Caco-2 (cell line): ENCODE measurements around the gene CDK2. TPM values are rescaled to one million over a fixed set of nuclear protein-coding genes. Genes with fewer than 3 reads are reported as not detected.
"Not testable (repeated sequence)": the region's sequence is repeated elsewhere in the genome, so short reads cannot be mapped to it uniquely, and the experiment has no call there.

Experiments used
- BruUV-seq: library from RNA; stranded (reverse); fragments of 400-500 nt; replicated peaks from 2 replicates; lab custom pipeline; 2021; lab: Mats Ljungman, UMichigan
- CTCF ChIA-PET: fragments of 300-600 bp; sonication (Branson Sonifier 250); formaldehyde crosslinking; loops from one replicate; lab custom pipeline; 2022; ENCODE audit warnings: antibody characterized with exemption; lab: Charles Lee
- POLR2A ChIA-PET: fragments of 300-600 bp; sonication (Branson Sonifier 250); formaldehyde crosslinking; loops from one replicate; lab custom pipeline; 2022; ENCODE audit warnings: antibody characterized with exemption; lab: Charles Lee
- DNase-seq, 2 experiments: peaks; one replicate each; pipeline versions ENCODE4 v3.0.0 to v3.0.0-alpha.2; 2020 to 2022
- H3K27me3 ChIP-seq: replicated peaks from 2 replicates; pipeline ENCODE4 v1.6.0; 2011; ENCODE audit warnings: low read length; ENCODE audit not compliant: control insufficient read depth, insufficient read depth
- H3K36me3 ChIP-seq: 2 replicates; pipeline ENCODE4 v1.5.1; 2011; ENCODE audit warnings: low read length; ENCODE audit not compliant: control insufficient read depth, insufficient read depth
- H3K4me1 ChIP-seq: fragments of 250-450 bp; sonication (Bioruptor Pico); 2 replicates; pipeline ENCODE4 v1.5.1; 2020; ENCODE audit warnings: mild to moderate bottlenecking
- H3K4me3 ChIP-seq: 2 replicates; pipeline ENCODE4 v1.5.1; 2011; ENCODE audit warnings: low read depth, mild to moderate bottlenecking, control low read depth, low read length
- H3K9me3 ChIP-seq: fragments of 250-450 bp; sonication (Bioruptor Pico); 2 replicates; pipeline ENCODE4 v1.5.1; 2020; ENCODE audit warnings: mild to moderate bottlenecking, moderate library complexity
- H3K27ac Mint-ChIP-seq: one replicate; pipeline ENCODE4 v1.8.0; 2022; ENCODE audit warnings: mixed read lengths; ENCODE audit not compliant: unreplicated experiment
- H3K27me3 Mint-ChIP-seq: one replicate; pipeline ENCODE4 v1.8.0; 2022; ENCODE audit warnings: mixed read lengths; ENCODE audit not compliant: insufficient read depth, unreplicated experiment
- H3K36me3 Mint-ChIP-seq: one replicate; pipeline ENCODE4 v1.8.0; 2022; ENCODE audit warnings: mild to moderate bottlenecking, mixed read lengths; ENCODE audit not compliant: insufficient read depth, unreplicated experiment
- H3K4me1 Mint-ChIP-seq: one replicate; pipeline ENCODE4 v1.8.0; 2022; ENCODE audit warnings: low read depth, mixed read lengths; ENCODE audit not compliant: unreplicated experiment
- H3K4me3 Mint-ChIP-seq: one replicate; pipeline ENCODE4 v1.8.0; 2022; ENCODE audit warnings: mild to moderate bottlenecking, moderate library complexity, mixed read lengths; ENCODE audit not compliant: unreplicated experiment
- H3K9me3 Mint-ChIP-seq: one replicate; pipeline ENCODE4 v1.8.0; 2022; ENCODE audit warnings: mixed read lengths; ENCODE audit not compliant: unreplicated experiment
- intact Hi-C: fragments of 100-400 bp; cut with micrococcal nuclease; formaldehyde crosslinking; loops from one replicate; pipeline ENCODE4 v1.10.0; 2022; ENCODE audit not compliant: unreplicated experiment
- total RNA-seq: library from RNA; stranded (reverse); gene quantifications from 2 replicates; pipeline ENCODE4 v1.2.3, GENCODE V29; 2022
- TF ChIP-seq, protein P1 (sequence below), 2 experiments: fragments of 200-600 bp in 1 of 2; IDR thresholded peaks; 1 replicate in 1 of 2; 2 replicates in 1 of 2; pipeline versions ENCODE4 v1.5.1 to v1.8.0; 2011 to 2022; ENCODE audit warnings: antibody characterized with exemption in 1 of 2, control low read depth in 1 of 2, inconsistent platforms in 1 of 2, low read depth in 1 of 2, low read length in 1 of 2, mild to moderate bottlenecking in 1 of 2, moderate library complexity in 1 of 2; ENCODE audit not compliant: insufficient read depth in 1 of 2, severe bottlenecking in 1 of 2, unreplicated experiment in 1 of 2

The CDK2 gene
- total RNA-seq, 1 experiment from 2014 or later: 110 TPM

DNA sequence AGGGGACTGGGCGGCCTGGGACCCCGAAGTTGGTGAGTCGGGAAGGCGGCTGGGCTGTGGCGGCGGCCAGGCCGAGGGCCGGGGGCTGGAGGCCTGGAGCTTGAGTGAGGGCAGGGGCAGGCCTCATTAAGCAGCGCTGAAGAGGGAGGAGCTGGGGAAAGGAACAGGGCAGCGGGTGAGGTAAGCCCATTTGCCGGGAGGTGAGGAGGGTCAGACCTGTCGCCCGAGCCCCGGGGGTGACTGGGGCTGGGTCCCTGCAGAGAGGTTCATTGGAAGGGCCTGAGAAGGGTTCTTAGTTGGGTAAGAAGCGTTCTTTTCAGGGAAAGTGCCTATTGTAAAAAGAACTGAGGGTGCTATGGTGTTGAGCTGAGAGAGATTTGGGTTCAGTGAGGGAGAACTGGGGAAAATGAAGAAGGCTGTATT, 7.7 kb downstream of the CDK2 start:
- H3K4me1 Mint-ChIP-seq: peaks cover 16% of the 10 kb centered on the region
- H3K36me3 Mint-ChIP-seq: peaks cover 52% of the 10 kb centered on the region
- Histone ChIP-seq H3K36me3 (peaks cover 2% of the 10 kb centered on the region), H3K9me3 (no peaks in the 10 kb centered on the region), H3K4me3 (peak overlapping the region; percentile 92), H3K27me3 (no peaks in the 10 kb centered on the region), H3K4me1 (peaks cover 28% of the 10 kb centered on the region)
- CTCF ChIA-PET: interaction anchor here (0.6 to 2.1 kb wide), 20 partner anchors 8 to 517 kb away, joined by 3 to 37 read pairs (median 5); partner anchors contain the start of genes DGKA, DNAJC14, ESYT1 and ORMDL2
- POLR2A ChIA-PET: interaction anchor here (0.5 to 3.0 kb wide), 23 partner anchors 8 to 292 kb away, joined by 3 to 23 read pairs (median 5); partner anchors contain the start of genes DNAJC14, ORMDL2, PMEL and PYM1
- no peaks in the 10 kb centered on the region for H3K9me3 Mint-ChIP-seq
- intact Hi-C loops: loop anchor here (5.0 kb wide), 1 partner anchor 663 kb away; no protein-coding TSS in a partner anchor
- H3K27ac Mint-ChIP-seq: no peak overlapping the region
- H3K27me3 Mint-ChIP-seq: no peaks in the 10 kb centered on the region
- DNase-seq: peak; percentile 66 to 67
- TF ChIP-seq, protein P1, sequence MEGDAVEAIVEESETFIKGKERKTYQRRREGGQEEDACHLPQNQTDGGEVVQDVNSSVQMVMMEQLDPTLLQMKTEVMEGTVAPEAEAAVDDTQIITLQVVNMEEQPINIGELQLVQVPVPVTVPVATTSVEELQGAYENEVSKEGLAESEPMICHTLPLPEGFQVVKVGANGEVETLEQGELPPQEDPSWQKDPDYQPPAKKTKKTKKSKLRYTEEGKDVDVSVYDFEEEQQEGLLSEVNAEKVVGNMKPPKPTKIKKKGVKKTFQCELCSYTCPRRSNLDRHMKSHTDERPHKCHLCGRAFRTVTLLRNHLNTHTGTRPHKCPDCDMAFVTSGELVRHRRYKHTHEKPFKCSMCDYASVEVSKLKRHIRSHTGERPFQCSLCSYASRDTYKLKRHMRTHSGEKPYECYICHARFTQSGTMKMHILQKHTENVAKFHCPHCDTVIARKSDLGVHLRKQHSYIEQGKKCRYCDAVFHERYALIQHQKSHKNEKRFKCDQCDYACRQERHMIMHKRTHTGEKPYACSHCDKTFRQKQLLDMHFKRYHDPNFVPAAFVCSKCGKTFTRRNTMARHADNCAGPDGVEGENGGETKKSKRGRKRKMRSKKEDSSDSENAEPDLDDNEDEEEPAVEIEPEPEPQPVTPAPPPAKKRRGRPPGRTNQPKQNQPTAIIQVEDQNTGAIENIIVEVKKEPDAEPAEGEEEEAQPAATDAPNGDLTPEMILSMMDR (IDR thresholded peaks at IDR 0.05; ENCODE audit: insufficient read depth in 1 of 2, low read depth in 1 of 2, low read length in 1 of 2, severe bottlenecking in 1 of 2, unreplicated experiment in 1 of 2): no peak
- no TSS peak for BruUV-seq
- no peak overlapping the region for H3K4me3 Mint-ChIP-seq

DNA sequence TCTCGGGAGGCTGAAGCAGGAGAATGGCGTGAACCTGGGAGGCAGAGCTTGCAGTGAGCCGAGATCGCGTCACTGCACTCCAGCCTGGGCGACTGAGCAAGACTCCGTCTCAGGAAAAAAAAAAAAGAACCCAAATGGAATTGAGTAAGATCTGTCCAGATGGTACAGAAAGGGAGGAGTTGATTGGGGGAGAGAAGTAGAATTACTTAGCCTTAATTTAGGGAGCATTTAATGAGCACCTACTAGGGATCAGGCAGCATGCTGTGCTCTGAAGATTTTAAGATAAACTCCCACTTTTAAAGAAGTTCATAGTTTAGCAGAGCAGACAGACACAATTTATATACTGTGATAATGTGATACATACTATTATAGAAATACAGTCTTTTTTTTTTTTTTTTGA, 11.8 kb downstream of the CDK2 start:
- Mint-ChIP-seq H3K27ac (no peak overlapping the region), H3K36me3 (peaks cover 39% of the 10 kb centered on the region), H3K4me3 (no peak overlapping the region), H3K4me1 (peaks cover 6% of the 10 kb centered on the region), H3K27me3 (no peaks in the 10 kb centered on the region), H3K9me3 (no peaks in the 10 kb centered on the region)
- Histone ChIP-seq H3K36me3 (peaks cover 2% of the 10 kb centered on the region; the same call in 1 of the 2 replicates), H3K27me3 (no peaks in the 10 kb centered on the region), H3K9me3 (no peaks in the 10 kb centered on the region), H3K4me1 (peaks cover 5% of the 10 kb centered on the region; the same call in 1 of the 2 replicates), H3K4me3 (no peak overlapping the region)
- BruUV-seq: no TSS peak
- POLR2A ChIA-PET: no interaction called here
- CTCF ChIA-PET: no interaction called here
- TF ChIP-seq, protein P1 (IDR thresholded peaks at IDR 0.05; ENCODE audit: insufficient read depth in 1 of 2, low read depth in 1 of 2, low read length in 1 of 2, severe bottlenecking in 1 of 2, unreplicated experiment in 1 of 2): no peak
- intact Hi-C loops: no loop called here
- no peak for DNase-seq

DNA sequence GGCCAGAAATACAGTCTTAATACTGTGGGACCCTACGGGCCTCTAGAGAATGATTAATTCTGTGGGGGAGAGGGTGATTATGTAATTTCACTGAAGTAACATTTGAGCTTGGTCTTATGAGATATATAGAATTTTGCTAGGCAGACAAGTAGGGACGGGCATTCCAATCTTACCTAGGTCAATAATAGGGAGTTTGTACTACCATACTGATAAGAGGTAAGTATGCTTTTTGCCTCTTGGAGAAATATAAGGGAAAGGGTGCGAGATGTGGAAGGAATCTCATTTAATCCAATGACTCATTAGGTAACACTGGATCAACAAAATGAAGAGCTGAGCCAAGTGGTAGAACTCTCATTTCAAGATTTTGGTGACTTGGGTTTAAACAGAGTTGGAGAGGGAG, 12.4 kb downstream of the CDK2 start:
- Mint-ChIP-seq H3K4me1 (peaks cover 6% of the 10 kb centered on the region), H3K27me3 (no peaks in the 10 kb centered on the region), H3K27ac (no peak overlapping the region), H3K36me3 (peaks cover 46% of the 10 kb centered on the region), H3K9me3 (no peaks in the 10 kb centered on the region), H3K4me3 (no peak overlapping the region)
- H3K9me3 ChIP-seq: no peaks in the 10 kb centered on the region
- ChIA-PET CTCF (no interaction called here), POLR2A (no interaction called here)
- H3K36me3 ChIP-seq: peaks cover 2% of the 10 kb centered on the region; the same call in 1 of the 2 replicates
- no peak overlapping the region for H3K4me3 ChIP-seq
- peaks cover 5% of the 10 kb centered on the region; the same call in 1 of the 2 replicates for H3K4me1 ChIP-seq
- TF ChIP-seq, protein P1 (IDR thresholded peaks at IDR 0.05; ENCODE audit: insufficient read depth in 1 of 2, low read depth in 1 of 2, low read length in 1 of 2, severe bottlenecking in 1 of 2, unreplicated experiment in 1 of 2): no peak
- no peak for DNase-seq
- no TSS peak for BruUV-seq
- H3K27me3 ChIP-seq: no peaks in the 10 kb centered on the region
- intact Hi-C loops: no loop called here

DNA sequence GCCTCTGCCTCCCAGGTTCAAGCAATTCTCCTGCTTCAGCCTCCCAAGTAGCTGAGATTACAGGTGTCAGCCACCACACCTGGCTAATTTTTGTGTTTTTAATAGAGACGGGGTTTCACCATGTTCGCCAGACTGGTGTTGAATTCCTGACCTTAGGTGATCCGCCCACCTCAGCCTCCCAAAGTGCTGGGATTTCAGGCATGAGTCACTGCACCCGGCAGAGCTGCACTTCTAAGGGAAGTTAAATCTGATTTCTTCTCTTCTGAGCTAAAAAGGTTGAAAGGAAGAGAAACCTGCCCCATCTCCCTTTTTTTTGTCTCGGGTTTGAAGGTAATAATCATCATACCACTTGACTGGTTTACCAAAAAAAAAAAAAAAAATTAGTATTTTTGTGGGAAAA, 15.3 kb downstream of the CDK2 start:
- POLR2A ChIA-PET: interaction anchor here (1.4 kb wide), 1 partner anchor 8 kb away, joined by 7 read pairs; the partner anchor contains the start of gene RAB5B
- H3K9me3 ChIP-seq, DNase-seq, H3K4me3 Mint-ChIP-seq, H3K4me3 ChIP-seq, H3K27me3 Mint-ChIP-seq, H3K4me1 ChIP-seq, H3K9me3 Mint-ChIP-seq, H3K4me1 Mint-ChIP-seq, H3K36me3 ChIP-seq, BruUV-seq, H3K27ac Mint-ChIP-seq, H3K27me3 ChIP-seq, intact Hi-C loops: not testable (repeated sequence)
- peaks cover 65% of the 10 kb centered on the region for H3K36me3 Mint-ChIP-seq
- CTCF ChIA-PET: interaction anchor here (0.7 to 1.3 kb wide), 5 partner anchors 8 to 50 kb away, joined by 3 to 5 read pairs (median 4); partner anchors contain the start of genes RAB5B and SUOX
